Measurements from ENCODE around the gene PRKCSH.

DNA sequence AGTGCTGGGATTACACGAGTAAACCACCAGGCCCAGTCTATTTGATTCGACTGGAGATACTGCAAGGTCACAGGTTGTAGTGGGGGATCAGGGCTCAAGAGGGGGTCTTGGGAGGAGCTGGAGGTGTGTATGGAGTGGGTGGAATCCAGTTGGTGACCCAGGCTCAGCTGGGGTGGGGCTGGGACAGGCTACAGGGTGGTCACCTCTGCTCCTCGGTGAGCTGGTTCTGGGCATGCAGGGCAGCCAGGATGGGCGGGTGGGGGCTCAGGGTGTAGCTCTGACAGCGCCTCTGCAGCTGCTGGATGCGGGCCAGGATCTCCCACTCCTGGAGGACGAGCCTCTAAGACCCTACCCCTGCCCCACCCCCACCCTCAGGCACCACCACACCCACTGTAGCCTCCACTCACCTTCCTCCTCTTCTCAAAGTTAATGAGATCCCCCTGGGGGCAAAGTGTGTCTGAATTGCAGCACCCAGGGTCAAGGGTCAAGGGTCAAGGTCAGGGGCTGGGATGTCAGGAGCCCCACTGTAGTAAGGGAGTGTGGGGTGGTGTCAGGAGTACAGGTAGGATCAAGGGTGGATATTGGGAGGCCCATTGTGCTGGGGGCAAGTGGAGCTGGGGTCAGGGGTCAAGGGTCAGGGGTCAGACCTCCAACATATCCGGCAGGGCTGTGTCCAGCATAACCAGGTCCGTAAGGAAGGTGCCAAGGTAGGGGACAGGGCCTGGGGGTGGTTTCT lies 33.5 kb upstream of the PRKCSH start:
- TF ChIP-seq, protein P1, sequence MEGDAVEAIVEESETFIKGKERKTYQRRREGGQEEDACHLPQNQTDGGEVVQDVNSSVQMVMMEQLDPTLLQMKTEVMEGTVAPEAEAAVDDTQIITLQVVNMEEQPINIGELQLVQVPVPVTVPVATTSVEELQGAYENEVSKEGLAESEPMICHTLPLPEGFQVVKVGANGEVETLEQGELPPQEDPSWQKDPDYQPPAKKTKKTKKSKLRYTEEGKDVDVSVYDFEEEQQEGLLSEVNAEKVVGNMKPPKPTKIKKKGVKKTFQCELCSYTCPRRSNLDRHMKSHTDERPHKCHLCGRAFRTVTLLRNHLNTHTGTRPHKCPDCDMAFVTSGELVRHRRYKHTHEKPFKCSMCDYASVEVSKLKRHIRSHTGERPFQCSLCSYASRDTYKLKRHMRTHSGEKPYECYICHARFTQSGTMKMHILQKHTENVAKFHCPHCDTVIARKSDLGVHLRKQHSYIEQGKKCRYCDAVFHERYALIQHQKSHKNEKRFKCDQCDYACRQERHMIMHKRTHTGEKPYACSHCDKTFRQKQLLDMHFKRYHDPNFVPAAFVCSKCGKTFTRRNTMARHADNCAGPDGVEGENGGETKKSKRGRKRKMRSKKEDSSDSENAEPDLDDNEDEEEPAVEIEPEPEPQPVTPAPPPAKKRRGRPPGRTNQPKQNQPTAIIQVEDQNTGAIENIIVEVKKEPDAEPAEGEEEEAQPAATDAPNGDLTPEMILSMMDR (IDR thresholded peaks at IDR 0.05), result no peak
- no peak for TF ChIP-seq EZH2 (IDR thresholded peaks at IDR 0.05; ENCODE audit: borderline replicate concordance, insufficient read depth, low read depth, low read length, poor library complexity, severe bottlenecking)
